Measurements from ENCODE around the gene SLX4.
A peak's percentile ranks its signal among the peaks of the same experiment; 100 is the strongest.

Gene SLX4

GRCh38 chr16:3582276-3583165 is 28.9 kb downstream of the SLX4 start:
- no peak for DNase-seq

GRCh38 chr16:3581392-3581791 is 30.0 kb downstream of the SLX4 start:
- DNase-seq = no peak

GRCh38 chr16:3580686-3581085 is 30.7 kb downstream of the SLX4 start:
- no peak for DNase-seq

- no peak for DNase-seq
These were observed 31.2 kb downstream of the SLX4 start for GRCh38 chr16:3580251-3580651.

GRCh38 chr16:3579776-3580175 is 31.6 kb downstream of the SLX4 start:
- DNase-seq = no peak

GRCh38 chr16:3578610-3579551 is 32.5 kb downstream of the SLX4 start:
- peak; percentile 16 for DNase-seq

- peak; percentile 17 for DNase-seq
These were observed 33.3 kb downstream of the SLX4 start for GRCh38 chr16:3578121-3578520.

- DNase-seq = peak; percentile 32
These were observed 34.1 kb downstream of the SLX4 start, which contains the start of gene NLRC3 for GRCh38 chr16:3577302-3577752. Gene NLRC3 (minus strand): TSS chr16:3577403. CDS start chr16:3565036, 12,367 bp downstream.

GRCh38 chr16:3576211-3576610 is 35.2 kb downstream of the SLX4 start:
- DNase-seq = peak; percentile 14

GRCh38 chr16:3575491-3575890 is 35.9 kb downstream of the SLX4 start:
- DNase-seq = no peak

- DNase-seq = no peak
These were observed 37.2 kb downstream of the SLX4 start for GRCh38 chr16:3574195-3574594.

- DNase-seq = no peak
These were observed 38.1 kb downstream of the SLX4 start for GRCh38 chr16:3573146-3573815.

- DNase-seq = no peak
These were observed 40.9 kb downstream of the SLX4 start for GRCh38 chr16:3570420-3571062.

GRCh38 chr16:3569851-3570250 is 41.6 kb downstream of the SLX4 start:
- no peak for DNase-seq

- DNase-seq = no peak
These were observed 44.4 kb downstream of the SLX4 start for GRCh38 chr16:3566990-3567389.

GRCh38 chr16:3564889-3565141 is 46.6 kb downstream of the SLX4 start:
- DNase-seq = no peak

GRCh38 chr16:3564130-3564888 is 47.1 kb downstream of the SLX4 start:
- DNase-seq = no peak

- DNase-seq = no peak
These were observed 48.4 kb downstream of the SLX4 start for GRCh38 chr16:3562914-3563480.

GRCh38 chr16:3561626-3562025 is 49.8 kb downstream of the SLX4 start:
- DNase-seq = no peak

- DNase-seq = no peak
These were observed 57.0 kb downstream of the SLX4 start for GRCh38 chr16:3554351-3554928.

Measured in effector CD4-positive, alpha-beta T cell (primary cell).